Measurements from ENCODE around the gene PPP1R14C. TPM values are rescaled to one million over a fixed set of nuclear protein-coding genes. Genes with fewer than 3 reads are reported as not detected.

The PPP1R14C gene
- total and polyA plus RNA-seq, 10 of the 15 experiments (the other 5 are each of a cell fraction or from before 2014, with no cell fraction given): 0.07 to 1.6 (median 0.13) TPM; not detected in 4

- Histone ChIP-seq H2AFZ (ENCODE audit: control insufficient read depth, low read depth, low read length) (no peak overlapping the region), H3K27ac (ENCODE audit: control insufficient read depth, insufficient read depth) (no peak overlapping the region), H3K36me3 (ENCODE audit: control insufficient read depth in 2 of 2, insufficient read depth in 2 of 2, low read length in 1 of 2) (no peaks in the 10 kb centered on the region), H3K4me2 (ENCODE audit: control insufficient read depth, insufficient read depth) (no peak overlapping the region), H3K79me2 (ENCODE audit: control insufficient read depth, insufficient read depth, low read length) (no peaks in the 10 kb centered on the region), H3K4me1 (ENCODE audit: control insufficient read depth, insufficient read depth, low read length) (no peaks in the 10 kb centered on the region), H3K4me3 (no peak overlapping the region), H4K20me1 (ENCODE audit: control insufficient read depth, insufficient read depth) (no peaks in the 10 kb centered on the region), H3K9ac (ENCODE audit: control insufficient read depth, insufficient read depth, low read length) (no peak overlapping the region), H3K9me3 (replicated peaks; ENCODE audit: control insufficient read depth, insufficient read depth, low read length) (no peaks in the 10 kb centered on the region), H3K27me3 (replicated peaks in 1 of 2; ENCODE audit: control insufficient read depth in 2 of 2, insufficient read depth in 2 of 2, low read length in 1 of 2) (no peaks in the 10 kb centered on the region)
- FAIRE-seq: no peak
- no TSS peak for BruUV-seq (replicated peaks)
- intact Hi-C loops (cut with micrococcal nuclease; ENCODE audit: unreplicated experiment) (no loop called here), in situ Hi-C loops (cut with MboI) (no loop called here)
- WGBS (ENCODE audit: insufficient coverage, insufficient replicate concordance, low lambda C conversion rate, missing lambda C conversion rate): 27% methylated on average over 3 of the region's 3 CpGs
- TF ChIP-seq ZNF24 (IDR thresholded peaks at IDR 0.05): no peak
- TF ChIP-seq, protein P1, sequence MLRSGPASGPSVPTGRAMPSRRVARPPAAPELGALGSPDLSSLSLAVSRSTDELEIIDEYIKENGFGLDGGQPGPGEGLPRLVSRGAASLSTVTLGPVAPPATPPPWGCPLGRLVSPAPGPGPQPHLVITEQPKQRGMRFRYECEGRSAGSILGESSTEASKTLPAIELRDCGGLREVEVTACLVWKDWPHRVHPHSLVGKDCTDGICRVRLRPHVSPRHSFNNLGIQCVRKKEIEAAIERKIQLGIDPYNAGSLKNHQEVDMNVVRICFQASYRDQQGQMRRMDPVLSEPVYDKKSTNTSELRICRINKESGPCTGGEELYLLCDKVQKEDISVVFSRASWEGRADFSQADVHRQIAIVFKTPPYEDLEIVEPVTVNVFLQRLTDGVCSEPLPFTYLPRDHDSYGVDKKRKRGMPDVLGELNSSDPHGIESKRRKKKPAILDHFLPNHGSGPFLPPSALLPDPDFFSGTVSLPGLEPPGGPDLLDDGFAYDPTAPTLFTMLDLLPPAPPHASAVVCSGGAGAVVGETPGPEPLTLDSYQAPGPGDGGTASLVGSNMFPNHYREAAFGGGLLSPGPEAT (IDR thresholded peaks at IDR 0.05; ENCODE audit: low read depth): no peak
- no peak for TF ChIP-seq TAF1 (IDR thresholded peaks at IDR 0.05; ENCODE audit: borderline replicate concordance, low read depth, low read length)
- no peak for TF ChIP-seq BCLAF1 (IDR thresholded peaks at IDR 0.05)
- TF ChIP-seq NKRF (conservative IDR thresholded peaks at IDR 0.05): no peak
- TF ChIP-seq, protein P2, sequence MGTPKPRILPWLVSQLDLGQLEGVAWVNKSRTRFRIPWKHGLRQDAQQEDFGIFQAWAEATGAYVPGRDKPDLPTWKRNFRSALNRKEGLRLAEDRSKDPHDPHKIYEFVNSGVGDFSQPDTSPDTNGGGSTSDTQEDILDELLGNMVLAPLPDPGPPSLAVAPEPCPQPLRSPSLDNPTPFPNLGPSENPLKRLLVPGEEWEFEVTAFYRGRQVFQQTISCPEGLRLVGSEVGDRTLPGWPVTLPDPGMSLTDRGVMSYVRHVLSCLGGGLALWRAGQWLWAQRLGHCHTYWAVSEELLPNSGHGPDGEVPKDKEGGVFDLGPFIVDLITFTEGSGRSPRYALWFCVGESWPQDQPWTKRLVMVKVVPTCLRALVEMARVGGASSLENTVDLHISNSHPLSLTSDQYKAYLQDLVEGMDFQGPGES (IDR thresholded peaks at IDR 0.05): no peak
- POLR2A ChIA-PET: no interaction called here
- no peak for ATAC-seq
- CTCF ChIA-PET: no interaction called here
- RAD21 ChIA-PET (ENCODE audit: unreplicated experiment): no interaction called here
- SMC1A ChIA-PET (ENCODE audit: uncharacterized antibody, unreplicated experiment): no interaction called here
- no peak for DNase-seq (ENCODE audit: low read depth, low spot score)
Measured at GRCh38 chr6:150191809-150192208, 49.0 kb downstream of the PPP1R14C start.

Measured in GM12878 (cell line).